GM12892 (cell line): Measurements from ENCODE around the gene TEPSIN.

Experiments used
- POLR2A ChIP-seq: IDR thresholded peaks from 2 replicates; pipeline ENCODE4 v1.6.1; 2011; ENCODE audit warnings: low read depth, low read length, control low read depth
- POLR2AphosphoS5 ChIP-seq: IDR thresholded peaks from 2 replicates; pipeline ENCODE4 v1.6.1; 2011; ENCODE audit warnings: low read depth, low read length, control low read depth
- TAF1 ChIP-seq: IDR thresholded peaks from 2 replicates; pipeline ENCODE4 v1.6.1; 2011; ENCODE audit warnings: low read depth, mild to moderate bottlenecking, control low read depth, low read length, borderline replicate concordance

DNA sequence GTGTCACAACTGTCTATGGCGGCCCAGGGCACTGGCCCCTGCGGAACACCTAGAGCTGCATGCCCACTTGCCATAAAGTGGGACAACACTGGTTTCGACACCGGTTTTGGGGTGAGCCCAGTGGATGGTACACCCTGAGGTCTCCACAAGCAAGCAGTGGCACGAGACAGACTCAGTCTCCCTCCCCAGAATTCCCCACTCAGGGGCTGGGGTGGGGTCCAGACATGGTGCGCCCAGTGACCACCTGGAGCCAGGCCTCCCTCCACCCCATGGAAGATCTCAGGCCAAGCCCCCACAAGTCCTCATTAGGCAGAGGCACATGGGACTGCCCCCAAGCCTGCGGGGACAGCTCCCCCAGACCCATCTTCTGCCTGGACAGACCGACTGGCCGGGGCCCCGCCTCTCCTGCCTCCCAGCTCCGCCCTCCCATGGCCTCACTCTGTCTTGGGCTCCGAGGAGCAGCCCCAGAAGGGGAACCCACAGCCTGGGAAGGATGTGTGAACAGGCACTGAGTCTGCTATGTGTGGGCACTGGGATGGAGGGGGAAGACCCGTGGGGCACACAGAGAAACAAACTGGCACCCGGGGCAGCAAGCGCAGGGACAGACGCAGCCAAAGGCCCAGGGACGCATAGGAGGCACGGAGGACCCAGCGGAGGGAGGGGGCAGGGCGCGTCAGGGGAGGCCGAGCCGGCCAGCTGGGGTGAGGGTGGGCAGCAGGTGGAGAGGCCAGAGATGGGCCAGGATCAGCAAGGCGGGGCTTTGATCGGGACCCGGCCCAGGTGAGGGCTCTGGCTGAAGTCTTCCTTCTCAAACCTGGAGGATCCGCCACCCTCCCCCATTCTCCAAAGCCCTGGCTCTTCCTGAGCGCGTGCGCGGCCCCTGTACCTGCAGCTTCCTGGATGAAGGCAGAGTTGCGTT, 2.8 kb downstream of the TEPSIN start:
- TF ChIP-seq POLR2A (no peak), TAF1 (no peak), POLR2AphosphoS5 (no peak)
